ENCODE data around the gene CRX.
"Not testable (repeated sequence)": the region's sequence is repeated elsewhere in the genome, so short reads cannot be mapped to it uniquely, and the experiment has no call there.

The CRX gene

GRCh38 chr19:47813995-47814328 lies 7.8 kb upstream of the CRX start:
- no peaks in the 10 kb centered on the region for H3K36me3 ChIP-seq (ENCODE audit: insufficient read depth, low read length)
- no peak overlapping the region for H3K4me3 ChIP-seq
- H3K9me3 ChIP-seq (ENCODE audit: low read depth, low read length): no peaks in the 10 kb centered on the region
- no peak for DNase-seq (ENCODE audit: low read depth, low spot score)
- TF ChIP-seq EZH2 (IDR thresholded peaks at IDR 0.05) (no peak), FOXP2 (optimal IDR thresholded peaks at IDR 0.05; ENCODE audit: control extremely low read depth, extremely low read length, insufficient read depth) (no peak), POLR2AphosphoS5 (IDR thresholded peaks at IDR 0.05; ENCODE audit: borderline replicate concordance, low read depth, low read length) (no peak)
- H3K9ac ChIP-seq (ENCODE audit: insufficient read length): no peak overlapping the region
- H3K27ac ChIP-seq: no peak overlapping the region

- H3K4me3 ChIP-seq; H3K27ac ChIP-seq; H3K36me3 ChIP-seq (ENCODE audit: insufficient read depth, low read length); DNase-seq (ENCODE audit: low read depth, low spot score); H3K9ac ChIP-seq (ENCODE audit: insufficient read length); H3K9me3 ChIP-seq (ENCODE audit: low read depth, low read length): not testable (repeated sequence)
These were observed 5.5 kb upstream of the CRX start for GRCh38 chr19:47816270-47816669.

DNA sequence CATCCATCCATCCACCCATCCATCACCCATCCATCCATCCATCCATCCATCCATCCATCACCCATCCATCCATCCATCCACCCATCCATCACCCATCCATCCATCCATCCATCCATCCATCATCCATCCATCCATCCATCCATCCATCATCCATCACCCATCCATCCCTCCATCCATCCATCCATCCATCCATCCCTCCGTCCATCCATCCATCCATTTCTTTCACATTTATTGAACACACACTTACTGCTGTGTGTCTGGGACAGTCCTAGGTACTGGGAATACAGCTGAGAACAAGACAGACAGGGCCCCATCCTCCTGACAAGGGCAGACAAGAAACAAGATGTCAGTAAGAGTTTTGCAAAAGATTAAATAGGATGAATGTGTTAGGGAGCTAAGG lies 3.5 kb upstream of the CRX start:
- not testable (repeated sequence) for H3K9ac ChIP-seq (ENCODE audit: insufficient read length); H3K4me3 ChIP-seq; DNase-seq (ENCODE audit: low read depth, low spot score); H3K9me3 ChIP-seq (ENCODE audit: low read depth, low read length); H3K27ac ChIP-seq; H3K36me3 ChIP-seq (ENCODE audit: insufficient read depth, low read length)

DNA sequence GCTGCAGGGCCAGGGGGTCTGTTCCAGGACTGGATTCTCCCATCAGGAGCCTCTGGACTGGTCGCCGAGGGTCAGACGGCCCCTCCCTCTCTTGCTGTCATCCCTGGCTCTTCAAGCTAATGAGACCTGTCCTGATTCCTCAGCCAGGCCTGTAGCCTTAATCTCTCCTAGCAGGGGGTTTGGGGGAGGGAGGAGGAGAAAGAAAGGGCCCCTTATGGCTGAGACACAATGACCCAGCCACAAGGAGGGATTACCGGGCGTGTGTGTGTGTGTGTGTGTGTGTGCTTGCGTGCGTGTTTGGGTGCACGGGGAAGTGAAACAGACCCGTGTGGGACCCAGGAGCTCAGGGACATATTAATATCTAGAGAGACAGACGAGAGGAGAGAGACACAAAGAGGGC lies 1.9 kb upstream of the CRX start:
- Histone ChIP-seq H3K4me3 (no peak overlapping the region), H3K9me3 (ENCODE audit: low read depth, low read length) (no peaks in the 10 kb centered on the region), H3K36me3 (ENCODE audit: insufficient read depth, low read length) (no peaks in the 10 kb centered on the region), H3K27ac (no peak overlapping the region), H3K9ac (ENCODE audit: insufficient read length) (no peak overlapping the region)
- DNase-seq (ENCODE audit: low read depth, low spot score): no peak
- no peak for TF ChIP-seq FOXP2 (optimal IDR thresholded peaks at IDR 0.05; ENCODE audit: control extremely low read depth, extremely low read length, insufficient read depth)
- TF ChIP-seq EZH2 (IDR thresholded peaks at IDR 0.05): no peak
- no peak for TF ChIP-seq POLR2AphosphoS5 (IDR thresholded peaks at IDR 0.05; ENCODE audit: borderline replicate concordance, low read depth, low read length)

DNA sequence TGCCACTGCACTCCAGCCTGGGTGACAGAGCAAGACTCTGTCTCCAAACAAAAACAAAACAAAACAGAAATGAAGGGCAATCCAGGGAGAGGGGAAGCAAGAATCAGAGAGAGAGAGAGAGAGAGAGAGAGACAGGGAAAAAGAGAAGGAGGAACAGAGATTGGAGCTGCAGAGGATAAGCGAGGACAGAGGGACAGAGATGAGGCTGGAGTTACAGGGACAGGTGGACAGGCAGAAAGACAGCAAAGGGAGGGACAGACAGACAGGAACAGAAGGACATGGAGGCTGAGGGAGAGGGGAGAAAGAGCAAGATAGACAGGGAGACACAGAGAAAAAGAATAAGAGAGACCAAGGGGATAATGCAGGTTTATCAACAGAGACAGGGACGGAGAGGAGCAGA lies 1.3 kb upstream of the CRX start:
- Histone ChIP-seq H3K4me3 (no peak overlapping the region), H3K36me3 (ENCODE audit: insufficient read depth, low read length) (no peaks in the 10 kb centered on the region), H3K9me3 (ENCODE audit: low read depth, low read length) (no peaks in the 10 kb centered on the region), H3K27ac (no peak overlapping the region), H3K9ac (ENCODE audit: insufficient read length) (no peak overlapping the region)
- TF ChIP-seq EZH2 (IDR thresholded peaks at IDR 0.05) (no peak), FOXP2 (optimal IDR thresholded peaks at IDR 0.05; ENCODE audit: control extremely low read depth, extremely low read length, insufficient read depth) (no peak), POLR2AphosphoS5 (IDR thresholded peaks at IDR 0.05; ENCODE audit: borderline replicate concordance, low read depth, low read length) (no peak)
- DNase-seq (ENCODE audit: low read depth, low spot score): no peak

- H3K36me3 ChIP-seq (ENCODE audit: insufficient read depth, low read length): no peaks in the 10 kb centered on the region
- H3K9ac ChIP-seq (ENCODE audit: insufficient read length): no peak overlapping the region
- H3K27ac ChIP-seq: no peak overlapping the region
- no peaks in the 10 kb centered on the region for H3K9me3 ChIP-seq (ENCODE audit: low read depth, low read length)
- no peak for DNase-seq (ENCODE audit: low read depth, low spot score)
- H3K4me3 ChIP-seq: no peak overlapping the region
- no peak for TF ChIP-seq FOXP2 (optimal IDR thresholded peaks at IDR 0.05; ENCODE audit: control extremely low read depth, extremely low read length, insufficient read depth)
- no peak for TF ChIP-seq POLR2AphosphoS5 (IDR thresholded peaks at IDR 0.05; ENCODE audit: borderline replicate concordance, low read depth, low read length)
- no peak for TF ChIP-seq EZH2 (IDR thresholded peaks at IDR 0.05)
These were observed 2.7 kb downstream of the CRX start for GRCh38 chr19:47824396-47824795.

- no peak for TF ChIP-seq FOXP2 (optimal IDR thresholded peaks at IDR 0.05; ENCODE audit: control extremely low read depth, extremely low read length, insufficient read depth)
- no peak for TF ChIP-seq POLR2AphosphoS5 (IDR thresholded peaks at IDR 0.05; ENCODE audit: borderline replicate concordance, low read depth, low read length)
- TF ChIP-seq EZH2 (IDR thresholded peaks at IDR 0.05): no peak
- no peak overlapping the region for H3K27ac ChIP-seq
- H3K9ac ChIP-seq (ENCODE audit: insufficient read length): no peak overlapping the region
These were observed 5.1 kb downstream of the CRX start for GRCh38 chr19:47826800-47827199.

GRCh38 chr19:47832723-47833122 lies 11.0 kb downstream of the CRX start:
- Histone ChIP-seq H3K4me3 (no peak overlapping the region), H3K9me3 (ENCODE audit: low read depth, low read length) (no peaks in the 10 kb centered on the region), H3K36me3 (ENCODE audit: insufficient read depth, low read length) (no peaks in the 10 kb centered on the region), H3K27ac (no peak overlapping the region), H3K9ac (ENCODE audit: insufficient read length) (no peak overlapping the region)
- TF ChIP-seq POLR2AphosphoS5 (IDR thresholded peaks at IDR 0.05; ENCODE audit: borderline replicate concordance, low read depth, low read length) (no peak), FOXP2 (optimal IDR thresholded peaks at IDR 0.05; ENCODE audit: control extremely low read depth, extremely low read length, insufficient read depth) (no peak), EZH2 (IDR thresholded peaks at IDR 0.05) (no peak)
- DNase-seq (ENCODE audit: low read depth, low spot score): no peak

More at GRCh38 chr19:47826800-47827199, 5.1 kb downstream of the CRX start:
- no peak overlapping the region for H3K4me3 ChIP-seq
- H3K36me3 ChIP-seq (ENCODE audit: insufficient read depth, low read length): no peaks in the 10 kb centered on the region
- DNase-seq (ENCODE audit: low read depth, low spot score): no peak
- no peaks in the 10 kb centered on the region for H3K9me3 ChIP-seq (ENCODE audit: low read depth, low read length)

GRCh38 chr19:47836038-47836437 lies 14.3 kb downstream of the CRX start:
- DNase-seq (ENCODE audit: low read depth, low spot score): no peak
- Histone ChIP-seq H3K4me3 (no peak overlapping the region), H3K27ac (no peak overlapping the region), H3K9ac (ENCODE audit: insufficient read length) (no peak overlapping the region), H3K36me3 (ENCODE audit: insufficient read depth, low read length) (no peaks in the 10 kb centered on the region), H3K9me3 (ENCODE audit: low read depth, low read length) (no peaks in the 10 kb centered on the region)
- no peak for TF ChIP-seq EZH2 (IDR thresholded peaks at IDR 0.05)
- TF ChIP-seq FOXP2 (optimal IDR thresholded peaks at IDR 0.05; ENCODE audit: control extremely low read depth, extremely low read length, insufficient read depth): no peak
- no peak for TF ChIP-seq POLR2AphosphoS5 (IDR thresholded peaks at IDR 0.05; ENCODE audit: borderline replicate concordance, low read depth, low read length)

Data from SK-N-MC (cell line).